Activated naive CD4-positive, alpha-beta T cell (primary cell): ENCODE data around the gene OR5V1.
"Not testable (repeated sequence)": the region's sequence is repeated elsewhere in the genome, so short reads cannot be mapped to it uniquely, and the experiment has no call there.

ENCODE experiments used
- DNase-seq, 4 experiments: peaks; one replicate each; lab custom pipeline; 2025; lab: John Stamatoyannopoulos, UW

Gene OR5V1

GRCh38 chr6:29368765-29369164 lies at the start of gene OR5V1:
TSS of gene OR5V1 (minus strand) at chr6:29368865. CDS start at chr6:29356195, 12,670 bp downstream.
- DNase-seq = no peak

DNA sequence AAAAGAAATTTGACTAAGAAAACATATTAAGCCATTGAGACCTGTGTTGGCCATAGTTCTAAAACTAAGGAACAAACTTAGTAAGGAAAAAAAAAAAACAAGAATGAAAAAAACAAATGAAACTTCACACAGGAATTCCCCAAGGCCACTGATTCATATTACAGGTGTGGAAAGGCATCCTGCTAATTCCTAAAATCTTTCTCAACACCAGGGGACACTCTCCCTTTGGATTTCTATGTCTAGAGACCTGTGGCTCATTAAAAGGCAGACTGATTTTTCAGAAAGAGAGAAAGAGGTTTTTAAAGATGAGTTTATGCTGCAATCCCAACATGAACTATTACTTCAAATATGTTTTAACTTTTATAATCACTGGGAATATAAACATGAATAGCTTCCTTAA lies 45.9 kb upstream of the OR5V1 start, which contains the start of gene OR12D1:
OR12D1 (plus strand) TSS at position 341 of the 400 bp plus-strand sequence.
- DNase-seq = no peak

DNA sequence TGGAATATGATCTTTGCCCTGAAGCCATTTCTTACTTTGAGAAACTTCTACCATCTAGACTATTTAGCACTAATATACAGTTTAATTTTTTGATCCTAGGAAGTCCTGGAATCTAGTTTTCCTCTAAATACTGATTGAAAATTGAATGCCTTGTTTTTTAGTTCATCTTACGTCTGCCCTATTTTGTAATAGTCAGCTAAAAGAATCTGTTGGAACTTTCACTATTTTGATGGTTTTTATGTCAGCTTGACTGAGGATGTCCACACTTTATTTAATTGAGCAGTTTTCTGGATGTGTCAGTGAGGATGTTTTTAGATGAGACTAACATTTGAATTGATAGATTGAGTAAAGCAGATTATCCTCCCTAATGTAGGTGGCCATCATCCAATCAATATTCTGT lies 35.1 kb upstream of the OR5V1 start:
- DNase-seq = no peak

GRCh38 chr6:29399525-29399924 lies 30.9 kb upstream of the OR5V1 start:
- no peak for DNase-seq

DNA sequence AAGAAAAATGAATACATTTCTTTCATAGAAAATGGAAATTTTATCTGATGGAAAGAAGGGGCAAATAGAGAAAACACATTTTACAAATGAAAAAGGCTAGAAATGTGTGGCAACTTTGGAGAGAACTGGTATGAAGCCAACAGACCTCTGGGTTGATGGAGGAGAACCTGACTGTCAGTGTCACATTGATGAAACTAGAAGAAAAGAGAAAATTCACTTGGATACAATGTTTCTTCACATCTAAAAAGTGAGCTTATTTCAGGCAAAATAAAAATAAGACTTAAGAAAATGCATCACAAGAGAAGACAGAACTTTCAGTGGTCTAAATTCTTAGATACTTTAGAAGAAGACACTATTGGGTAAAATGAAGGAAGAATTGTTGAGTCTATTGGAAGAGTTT lies 26.7 kb upstream of the OR5V1 start, which contains the start of gene OR12D2:
OR12D2 (plus strand) TSS at position 301 of the 400 bp plus-strand sequence. CDS start 1,069 bp downstream, outside the sequence.
- no peak for DNase-seq

GRCh38 chr6:29388533-29388932 lies 19.9 kb upstream of the OR5V1 start:
- DNase-seq = no peak

DNA sequence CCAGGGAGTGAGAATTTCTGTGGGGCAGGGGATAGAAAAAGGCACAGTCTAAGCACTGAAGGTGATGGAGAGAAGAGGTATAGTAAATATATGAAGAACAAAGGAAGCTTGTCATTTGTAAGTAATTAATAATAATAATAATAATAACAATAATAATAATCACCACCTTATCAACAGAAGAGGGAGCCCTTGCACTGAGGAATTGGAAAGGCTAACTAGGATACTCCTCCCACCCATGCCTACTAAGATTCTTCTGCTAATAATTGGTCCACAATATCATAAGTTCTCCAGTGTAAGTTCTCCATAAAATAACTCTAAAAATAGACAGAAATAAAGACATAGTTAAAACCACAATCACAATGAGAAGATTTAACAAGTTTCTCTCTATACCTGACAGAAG lies 7.3 kb upstream of the OR5V1 start:
- no peak for DNase-seq

GRCh38 chr6:29375191-29375590 lies 6.5 kb upstream of the OR5V1 start, which contains the start of gene OR12D3:
TSS of gene OR12D3 (minus strand) at chr6:29375291. CDS start at chr6:29375287, 4 bp downstream.
- DNase-seq = no peak

DNA sequence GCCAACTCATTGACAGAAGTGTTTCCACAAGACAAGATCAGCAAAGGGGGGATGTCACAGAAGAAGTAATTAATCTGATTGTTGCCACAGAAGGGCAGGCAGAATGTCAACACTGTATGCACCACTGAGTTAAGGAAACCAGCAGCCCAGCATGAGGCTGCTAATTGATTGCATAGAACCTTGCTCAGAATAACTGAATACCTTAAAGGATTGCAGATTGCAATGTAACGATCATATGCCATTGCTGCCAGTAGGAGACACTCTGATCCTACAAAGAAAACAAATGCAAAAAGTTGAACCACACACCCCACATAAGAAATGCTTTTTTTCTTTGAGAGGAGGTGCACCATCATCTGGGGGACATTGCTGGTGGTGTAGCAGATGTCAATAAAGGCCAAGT lies 13.1 kb downstream of the OR5V1 start:
- no peak for DNase-seq

- DNase-seq = no peak
Measured at GRCh38 chr6:29354980-29355379, 13.7 kb downstream of the OR5V1 start.

- DNase-seq = not testable (repeated sequence)
Measured at GRCh38 chr6:29349348-29349747, 19.3 kb downstream of the OR5V1 start.

GRCh38 chr6:29345380-29345779 lies 23.3 kb downstream of the OR5V1 start:
- DNase-seq = no peak

DNA sequence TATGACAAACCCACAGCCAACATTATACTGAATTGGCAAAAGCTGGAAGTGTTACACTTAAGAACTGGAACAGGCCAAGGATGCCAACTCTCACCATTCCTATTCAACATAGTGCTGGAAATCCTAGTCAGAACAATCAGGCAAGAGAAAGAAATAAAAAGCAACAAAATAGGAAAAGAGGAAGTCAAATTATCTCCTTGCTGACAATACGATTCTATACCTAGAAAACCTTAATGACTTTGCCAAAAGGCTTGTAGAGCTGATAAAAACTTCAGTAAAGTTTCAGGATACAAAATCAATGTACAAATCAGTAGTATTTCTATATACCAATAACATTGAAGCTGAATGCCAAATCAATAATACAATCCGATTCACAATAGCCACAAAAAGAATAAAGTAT lies 32.4 kb downstream of the OR5V1 start:
- DNase-seq = no peak

- no peak for DNase-seq
Measured at GRCh38 chr6:29332676-29333075, 36.0 kb downstream of the OR5V1 start.

- no peak for DNase-seq
Measured at GRCh38 chr6:29325777-29326176, 42.9 kb downstream of the OR5V1 start.

DNA sequence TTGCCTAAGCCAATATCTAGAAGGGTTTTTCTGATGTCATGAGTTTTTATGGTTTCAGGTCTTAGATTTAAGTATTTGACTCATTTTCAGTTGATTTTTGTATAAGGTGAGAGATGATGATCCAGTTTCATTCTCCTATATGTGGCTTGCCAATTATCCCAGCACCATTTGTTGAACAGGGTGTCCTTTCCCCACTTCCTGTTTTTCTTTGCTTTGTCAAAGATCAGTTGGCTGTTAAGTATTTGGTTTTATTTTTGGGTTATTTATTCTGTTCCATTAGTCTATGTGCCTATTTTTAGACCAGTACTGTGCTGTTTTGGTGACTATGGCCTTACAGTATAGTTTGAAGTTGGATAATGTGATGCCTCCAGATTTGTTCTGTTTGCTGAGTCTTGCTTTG lies 45.3 kb downstream of the OR5V1 start:
- DNase-seq = not testable (repeated sequence)

GRCh38 chr6:29319931-29320330 lies 48.7 kb downstream of the OR5V1 start:
- DNase-seq = no peak
